Measurements from ENCODE around the gene ECSCR.
"Not testable (repeated sequence)": the region's sequence is repeated elsewhere in the genome, so short reads cannot be mapped to it uniquely, and the experiment has no call there.

ECSCR gene

GRCh38 chr5:139445325-139446170 is 17.0 kb downstream of the ECSCR start:
- peak; percentile 52 for DNase-seq (ENCODE audit: low spot score)

- DNase-seq (ENCODE audit: low spot score) = peak; percentile 75
Measured at GRCh38 chr5:139443831-139444453, 18.6 kb downstream of the ECSCR start.

DNA sequence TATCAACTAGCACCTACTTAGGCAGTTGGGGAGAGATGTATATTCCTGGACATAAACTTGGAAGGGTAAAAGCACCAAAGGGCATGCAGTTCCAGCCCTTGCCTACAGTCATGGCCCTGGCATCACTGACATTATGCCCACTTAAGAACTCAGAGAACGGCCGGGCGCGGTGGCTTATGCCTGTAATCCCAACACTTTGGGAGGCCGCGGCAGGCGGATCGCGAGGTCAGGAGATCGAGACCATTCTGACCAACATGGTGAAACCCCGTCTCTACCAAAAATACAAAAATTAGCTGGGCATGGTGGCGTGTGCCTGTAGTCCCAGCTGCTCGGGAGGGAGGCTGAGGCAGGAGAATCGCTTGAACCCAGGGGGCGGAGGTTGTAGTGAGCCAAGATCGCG is 22.1 kb downstream of the ECSCR start:
- not testable (repeated sequence) for DNase-seq (ENCODE audit: low spot score)

DNA sequence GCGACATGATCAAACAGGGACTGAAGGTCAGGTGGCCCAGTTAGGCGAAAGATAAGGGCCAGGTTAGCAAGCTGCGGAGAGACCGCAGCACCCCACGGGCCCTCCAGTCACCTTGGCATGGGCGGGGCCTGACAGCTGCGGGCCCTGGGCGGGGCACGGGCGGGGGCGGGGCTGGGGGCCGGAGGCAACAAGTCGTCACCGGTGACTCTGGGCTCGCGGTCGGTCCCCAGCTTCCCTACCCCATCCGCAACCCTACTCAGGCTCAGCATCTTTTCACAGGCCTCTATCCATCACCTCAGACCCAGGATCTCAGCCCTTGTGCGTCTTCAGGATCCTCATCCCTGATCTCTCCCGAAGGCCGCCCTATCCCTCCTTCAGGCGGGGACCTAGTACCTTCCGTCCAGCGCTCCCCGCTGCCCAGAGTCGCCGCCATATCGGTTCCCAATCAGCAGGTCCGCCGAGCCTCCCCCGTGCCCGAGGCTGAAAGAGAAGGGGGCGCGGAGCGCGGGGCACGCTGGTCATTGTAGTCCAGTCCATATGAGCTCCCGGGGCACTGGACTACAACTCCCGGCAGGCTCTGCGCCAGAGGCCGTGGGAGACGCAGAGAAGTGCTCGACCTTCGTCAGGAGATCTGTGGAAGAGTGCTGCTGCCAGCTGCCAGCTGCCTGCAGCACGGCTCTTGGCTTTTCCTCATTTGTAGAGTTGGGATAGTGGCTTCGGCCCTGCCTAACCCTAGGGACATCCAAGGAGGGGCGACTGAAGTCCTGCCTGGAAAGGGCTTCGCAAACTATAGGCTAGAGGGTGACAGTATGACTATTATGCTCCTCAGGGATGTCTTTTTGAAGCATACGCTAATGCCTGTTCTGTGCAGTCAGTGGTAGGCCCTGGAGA is 23.3 kb downstream of the ECSCR start, which contains the start of gene DNAJC18:
DNAJC18 (minus strand) TSS at position 513 of the 891 bp plus-strand sequence; CDS start at position 433, 80 bp downstream.
- peak; percentile 95 for DNase-seq (ENCODE audit: low spot score)

DNA sequence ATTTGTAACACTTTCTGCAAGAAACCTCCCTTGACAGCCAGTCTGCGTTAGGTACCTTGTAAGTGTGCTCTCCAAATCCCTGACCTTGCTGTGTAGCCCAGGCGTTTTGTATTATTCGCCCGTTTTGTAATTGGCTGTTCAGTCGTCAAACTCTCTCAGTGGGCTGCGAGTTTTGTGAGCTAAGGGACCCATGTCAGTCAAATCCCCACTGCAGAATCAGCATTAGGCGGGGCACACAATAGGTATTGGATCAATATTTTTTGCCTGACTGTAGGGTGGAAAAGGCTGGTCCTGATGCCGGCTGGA is 23.9 kb downstream of the ECSCR start:
- DNase-seq (ENCODE audit: low spot score) = no peak

DNA sequence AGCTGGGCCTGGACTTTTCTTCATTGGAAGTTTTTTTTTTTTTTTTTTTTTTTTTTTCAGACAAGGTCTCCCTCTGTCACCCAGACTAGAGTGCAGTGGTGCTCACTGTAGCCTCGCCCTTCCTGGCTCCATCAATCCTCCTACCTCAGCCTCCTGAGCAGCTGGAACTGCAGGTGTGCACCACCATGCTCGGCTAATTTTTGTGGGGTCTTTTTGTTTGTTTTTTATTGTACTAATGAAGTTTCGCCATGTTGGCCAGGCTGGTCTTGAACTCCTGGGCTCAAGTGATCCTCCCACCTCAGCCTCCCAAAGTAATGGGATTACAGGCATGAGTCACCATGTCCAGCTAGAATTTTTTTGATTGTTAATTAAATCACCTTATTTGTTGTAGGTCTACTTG is 26.9 kb downstream of the ECSCR start:
- no peak for DNase-seq (ENCODE audit: low spot score)

DNA sequence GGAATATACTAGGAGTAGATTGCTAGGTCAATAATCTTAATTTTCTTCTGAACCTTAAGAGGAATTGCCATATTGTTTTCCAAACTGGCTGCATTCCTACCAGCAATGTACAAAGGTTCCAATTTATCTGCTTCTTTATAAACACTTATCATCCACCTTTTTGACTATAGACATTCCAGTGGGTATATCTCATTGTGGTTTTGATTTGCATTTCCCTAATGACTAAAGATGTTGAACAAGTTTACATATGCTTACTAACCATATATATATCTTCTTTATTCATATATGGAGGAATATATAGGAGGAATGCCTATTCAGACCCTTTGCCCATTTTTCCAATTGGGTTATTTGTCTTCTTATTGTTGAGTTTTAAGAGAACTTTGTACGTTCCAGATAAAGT is 30.8 kb downstream of the ECSCR start:
- no peak for DNase-seq (ENCODE audit: low spot score)

DNA sequence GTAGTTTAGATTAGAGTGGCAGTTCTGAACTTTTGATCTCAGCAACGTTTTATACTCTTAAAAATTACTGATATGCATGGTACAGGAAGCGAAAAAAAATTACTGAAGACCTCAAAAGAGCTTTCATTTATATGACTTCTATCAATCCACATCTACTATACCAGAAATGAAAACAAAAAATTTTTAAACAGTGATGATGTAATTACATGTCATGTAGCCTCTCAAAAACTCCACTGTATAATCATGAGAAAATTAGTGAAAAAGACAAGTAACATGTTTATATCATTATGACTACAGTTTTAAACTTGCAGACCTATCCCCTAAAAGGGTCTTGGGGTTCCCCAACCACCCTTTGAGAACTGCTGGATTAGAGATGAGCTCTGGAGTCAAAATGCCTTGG is 32.5 kb downstream of the ECSCR start:
- DNase-seq (ENCODE audit: low spot score) = no peak

DNA sequence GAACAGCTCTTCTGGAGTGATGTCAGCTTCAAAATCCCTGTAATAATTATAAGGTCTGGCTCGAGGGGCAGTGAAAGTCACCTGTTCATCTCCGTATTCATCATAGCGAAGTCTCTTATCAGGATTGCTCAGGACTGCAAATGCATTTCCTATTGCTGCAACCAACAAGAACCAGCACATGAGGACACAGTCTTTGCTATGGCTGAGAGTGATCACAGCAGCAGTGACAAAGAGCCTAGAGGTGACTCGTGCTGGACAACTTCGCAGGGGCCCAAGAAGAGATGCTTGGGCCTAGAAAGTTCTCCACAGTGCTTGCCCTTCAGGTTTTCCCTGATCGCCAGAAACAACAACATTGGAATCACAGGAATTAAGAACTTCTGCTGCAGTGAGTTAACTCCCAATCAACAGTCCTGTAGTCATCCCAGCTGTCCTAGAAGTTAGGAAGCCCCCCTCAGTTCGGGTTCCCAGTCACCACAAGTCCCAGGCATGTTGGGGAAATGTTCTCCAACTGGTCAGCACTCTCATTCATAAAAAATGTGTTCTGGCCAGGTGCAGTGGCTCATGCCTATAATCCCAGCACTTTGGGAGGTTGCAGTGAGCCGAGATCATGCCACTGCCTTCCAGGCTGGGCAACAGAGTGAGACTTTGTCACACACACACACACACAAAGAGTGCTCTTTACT is 36.2 kb downstream of the ECSCR start:
- peak; percentile 57 for DNase-seq (ENCODE audit: low spot score)

DNA sequence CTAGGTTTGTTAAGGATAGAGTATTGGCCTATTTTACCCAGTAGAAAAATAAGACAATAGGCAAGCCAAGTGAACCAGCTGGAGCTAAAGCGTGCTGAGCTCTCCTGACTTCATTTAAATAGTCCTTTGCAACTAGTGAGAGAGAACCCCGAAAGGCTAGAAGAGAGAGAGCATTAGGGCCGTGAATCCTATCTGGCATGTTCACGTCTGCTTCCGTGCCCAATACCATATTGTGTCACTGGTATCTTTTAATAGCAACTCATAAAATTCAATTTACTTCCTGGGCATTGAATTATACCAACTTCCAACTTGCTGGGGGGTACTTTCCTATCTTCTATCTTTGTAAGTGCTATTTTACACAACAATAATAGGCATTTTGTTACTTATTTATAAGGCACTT is 37.0 kb downstream of the ECSCR start:
- DNase-seq (ENCODE audit: low spot score) = no peak

GRCh38 chr5:139422307-139422893 is 40.1 kb downstream of the ECSCR start:
- DNase-seq (ENCODE audit: low spot score) = peak; percentile 84

DNA sequence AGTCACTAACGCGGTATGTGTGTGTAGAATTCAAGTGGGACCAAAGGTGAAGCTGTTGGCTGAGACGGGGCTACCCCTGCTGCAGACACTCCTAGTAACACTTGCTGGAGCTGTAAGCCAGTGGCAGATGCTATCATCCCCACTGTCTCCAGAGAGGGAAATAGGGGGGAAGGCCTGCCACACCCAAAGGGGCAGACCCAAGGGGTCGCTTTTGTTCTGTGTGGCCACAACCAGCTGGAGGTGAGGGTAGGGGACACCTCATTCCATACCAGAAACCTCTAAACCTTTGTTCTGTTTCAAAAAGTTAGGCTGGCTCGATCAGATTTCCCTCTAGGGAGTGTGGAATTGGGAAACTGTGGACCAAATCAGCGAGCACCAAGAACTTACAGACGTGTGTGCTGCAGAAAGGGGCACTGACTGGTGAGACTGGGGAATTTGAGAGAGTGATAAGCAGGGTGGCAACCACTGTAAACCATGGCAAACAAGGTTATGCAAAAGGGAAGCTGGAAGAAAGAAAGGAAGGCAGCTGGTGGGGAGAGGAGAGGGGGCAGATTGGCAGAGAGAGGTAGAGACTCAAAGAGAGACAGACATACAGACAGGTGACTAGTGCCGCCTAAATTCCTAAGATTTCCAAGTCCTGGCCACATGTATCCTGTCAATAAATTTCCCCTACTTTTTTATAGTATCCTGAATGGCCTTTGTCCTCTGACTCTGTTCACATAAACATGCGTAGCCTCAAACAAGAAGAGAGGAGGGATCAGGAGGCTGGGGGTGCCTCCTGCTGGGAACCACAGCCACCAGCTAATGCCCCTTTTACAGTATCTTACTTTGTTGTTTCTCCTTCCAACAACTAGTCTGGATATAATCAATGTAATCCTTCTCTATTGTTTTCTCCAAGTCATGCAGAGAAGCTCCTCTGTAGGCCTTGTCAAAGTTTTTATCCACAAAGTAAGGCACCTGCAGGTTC is 43.0 kb downstream of the ECSCR start:
- no peak for DNase-seq (ENCODE audit: low spot score)

GRCh38 chr5:139418793-139419192 is 43.8 kb downstream of the ECSCR start:
- DNase-seq (ENCODE audit: low spot score) = no peak

DNA sequence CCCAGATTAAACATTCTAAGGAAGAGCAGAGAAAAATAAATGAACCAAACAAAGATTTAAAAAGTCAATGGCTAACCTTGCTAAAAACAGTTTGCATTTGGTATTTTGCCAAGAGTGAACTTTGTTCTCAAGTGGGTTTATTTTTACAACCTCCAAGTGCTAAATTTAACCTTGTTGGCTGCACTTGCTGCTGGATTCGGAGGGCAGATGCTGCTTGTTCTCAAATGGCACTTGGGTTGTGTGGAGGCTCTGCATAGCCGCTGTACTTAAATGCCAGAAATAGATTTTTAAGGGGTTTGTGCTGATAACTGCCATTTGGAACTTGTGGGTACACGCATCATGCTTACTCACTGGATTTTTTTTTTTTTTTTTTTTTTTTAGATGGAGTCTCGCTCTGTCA is 45.3 kb downstream of the ECSCR start:
- DNase-seq (ENCODE audit: low spot score) = no peak

DNA sequence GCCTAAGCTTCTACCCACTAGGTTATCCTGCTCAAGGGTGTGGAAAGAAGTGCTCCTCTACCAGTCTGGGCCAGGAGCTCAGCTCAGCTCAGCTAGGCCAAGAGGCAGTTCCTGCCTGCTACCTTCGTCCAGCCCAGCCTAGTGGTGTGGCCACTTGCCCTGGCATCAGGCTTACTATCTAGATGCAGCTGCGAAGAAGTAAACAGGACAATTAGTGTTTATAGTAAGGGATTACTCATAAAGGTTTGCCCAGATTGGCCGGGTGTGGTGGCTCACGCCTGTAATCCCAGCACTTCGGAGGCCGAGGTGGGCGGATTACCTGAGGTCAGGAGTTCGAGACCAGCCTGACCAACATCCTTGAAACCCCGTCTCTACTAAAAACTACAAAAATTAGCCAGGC is 45.9 kb downstream of the ECSCR start:
- no peak for DNase-seq (ENCODE audit: low spot score)

- no peak for DNase-seq (ENCODE audit: low spot score)
Measured at GRCh38 chr5:139415869-139416268, 46.7 kb downstream of the ECSCR start.

DNA sequence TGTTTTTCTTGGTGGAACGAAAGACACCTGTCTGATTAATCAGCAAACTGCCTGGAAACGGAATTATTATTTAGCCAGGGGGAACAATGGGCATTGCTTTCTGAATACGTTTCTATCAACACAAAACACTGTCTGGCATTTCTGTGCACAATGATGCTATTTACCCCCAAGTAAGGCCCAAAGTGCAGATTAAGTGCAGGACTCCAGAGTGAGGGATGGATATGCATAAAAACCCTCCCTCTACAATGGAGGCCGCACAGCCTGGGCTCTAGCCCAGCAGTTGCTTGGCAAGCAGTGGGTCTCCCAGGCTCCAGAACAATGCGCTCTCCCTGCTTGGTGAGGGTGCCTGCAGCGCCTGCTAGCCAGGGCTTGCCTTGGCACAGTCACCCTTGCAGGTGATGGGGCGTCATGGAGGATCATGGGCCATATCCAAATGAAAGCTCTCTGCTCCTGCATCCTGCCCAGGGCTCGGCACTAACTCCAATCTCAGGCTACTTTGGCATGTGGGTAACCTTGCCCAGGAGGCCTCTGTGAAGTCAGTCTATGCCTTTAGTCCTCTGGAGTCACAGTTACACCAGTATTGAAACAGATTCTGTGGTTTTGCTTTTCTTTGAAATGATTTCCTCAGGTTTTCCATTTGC is 47.2 kb downstream of the ECSCR start:
- DNase-seq (ENCODE audit: low spot score) = no peak

DNA sequence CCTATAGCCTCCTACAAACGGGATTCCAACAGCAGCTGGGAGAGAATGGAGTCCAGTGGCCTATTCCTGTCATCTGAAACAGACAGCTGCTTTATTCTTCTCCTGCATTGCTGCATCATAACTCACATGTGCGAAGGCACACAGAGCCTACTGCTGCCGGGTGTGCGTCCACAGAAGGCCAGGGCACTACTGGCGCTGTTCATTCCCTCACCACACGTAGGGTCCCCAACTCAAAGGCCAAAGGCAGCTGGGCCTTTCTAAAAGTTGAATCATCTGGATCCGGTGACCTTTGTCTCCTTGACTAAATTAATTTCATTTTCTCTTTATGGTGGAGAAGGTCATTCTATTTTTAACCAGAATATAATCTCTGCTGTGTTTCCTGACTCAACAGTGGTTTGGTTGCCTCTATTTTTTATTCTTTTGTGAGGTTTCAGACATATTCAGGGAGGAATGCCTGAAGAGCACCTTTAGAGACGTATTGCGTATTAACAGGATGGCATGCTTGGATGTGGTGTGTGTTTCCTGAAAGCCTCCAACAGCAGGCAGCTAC is 47.9 kb downstream of the ECSCR start:
- no peak for DNase-seq (ENCODE audit: low spot score)

- DNase-seq (ENCODE audit: low spot score) = no peak
Measured at GRCh38 chr5:139413963-139414362, 48.6 kb downstream of the ECSCR start.

GRCh38 chr5:139413153-139413552 is 49.4 kb downstream of the ECSCR start:
- DNase-seq (ENCODE audit: low spot score) = no peak

Data from GM03348 (cell line).